ENCODE data around the gene COL24A1. TPM values are rescaled to one million over a fixed set of nuclear protein-coding genes. Genes with fewer than 3 reads are reported as not detected.
A peak's percentile ranks its signal among the peaks of the same experiment; 100 is the strongest.

The COL24A1 gene
- total RNA-seq, 1 experiment from 2014 or later = 1.1 TPM

- H3K9me3 Mint-ChIP-seq = peaks cover 10% of the 10 kb centered on the region
- no peaks in the 10 kb centered on the region for H3K4me1 Mint-ChIP-seq
- DNase-seq (ENCODE audit: low spot score) = no peak
- H3K36me3 Mint-ChIP-seq = peaks cover 25% of the 10 kb centered on the region
- ChIA-PET POLR2A (interaction anchor here (0.6 to 1.0 kb wide), 4 partner anchors 107 to 1187 kb away, joined by 3 to 6 read pairs (median 4); partner anchors contain the start of gene BCL10), CTCF (interaction anchor here (0.7 to 1.4 kb wide), 18 partner anchors 10 to 447 kb away, joined by 3 to 11 read pairs (median 4); partner anchors contain the start of genes BCL10 and CCN1)
- ATAC-seq = peak; percentile 6; the same call in 1 of the 2 replicates
- H3K27ac Mint-ChIP-seq = no peak overlapping the region
- H3K27me3 Mint-ChIP-seq (ENCODE audit: low read depth) = no peaks in the 10 kb centered on the region; the same call in 1 of the 2 replicates
- TF ChIP-seq ZNF671 (CRISPR knock-in tag; IDR thresholded peaks at IDR 0.05) (no peak), FOXP4 (CRISPR knock-in tag; IDR thresholded peaks at IDR 0.05) (no peak)
- no peak overlapping the region for H3K4me3 Mint-ChIP-seq
Observed at GRCh38 chr1:85708829-85709227, 447.7 kb downstream of the COL24A1 start.

GRCh38 chr1:85707990-85708828, 448.4 kb downstream of the COL24A1 start, which contains the start of gene ZNHIT6:
ZNHIT6 (minus strand) TSS chr1:85708433; CDS start chr1:85708284, 149 bp downstream.
- peak; percentile 88 for ATAC-seq
- TF ChIP-seq FOXP1 (CRISPR knock-in tag; IDR thresholded peaks at IDR 0.05; ENCODE audit: borderline replicate concordance) (peak; percentile 72; the same call in 1 of the 2 replicates), GTF2I (CRISPR knock-in tag; conservative IDR thresholded peaks at IDR 0.05) (no peak), AFF4 (CRISPR knock-in tag; IDR thresholded peaks at IDR 0.05; ENCODE audit: borderline replicate concordance) (no peak), FOXK1 (CRISPR knock-in tag; IDR thresholded peaks at IDR 0.05) (peak; percentile 68), ZSCAN18 (CRISPR knock-in tag; IDR thresholded peaks at IDR 0.05) (no peak), NR1H2 (CRISPR knock-in tag; IDR thresholded peaks at IDR 0.05) (no peak), ETV6 (CRISPR knock-in tag; IDR thresholded peaks at IDR 0.05) (peak; percentile 37; the same call in 1 of the 2 replicates), SMAD3 (CRISPR knock-in tag; IDR thresholded peaks at IDR 0.05; ENCODE audit: borderline replicate concordance) (peak; percentile 71; the same call in 1 of the 2 replicates), PRDM15 (CRISPR knock-in tag; IDR thresholded peaks at IDR 0.05) (0 out of 2 replicates have a peak, but pooled peaks have one; percentile 8), MAX (CRISPR knock-in tag; IDR thresholded peaks at IDR 0.05) (peak; percentile 91), PREB (CRISPR knock-in tag; IDR thresholded peaks at IDR 0.05; ENCODE audit: borderline replicate concordance) (no peak), IRF2 (CRISPR knock-in tag; IDR thresholded peaks at IDR 0.05; ENCODE audit: borderline replicate concordance, low read depth) (no peak), TCF7 (CRISPR knock-in tag; IDR thresholded peaks at IDR 0.05; ENCODE audit: low read depth) (no peak), ZNF423 (CRISPR knock-in tag; IDR thresholded peaks at IDR 0.05) (peak; percentile 4; the same call in 1 of the 2 replicates), TEAD1 (CRISPR knock-in tag; IDR thresholded peaks at IDR 0.05) (peak; percentile 76; the same call in 1 of the 2 replicates), ZNF232 (CRISPR knock-in tag; IDR thresholded peaks at IDR 0.05) (0 out of 2 replicates have a peak, but pooled peaks have one; percentile 69), RELA (CRISPR knock-in tag; IDR thresholded peaks at IDR 0.05; ENCODE audit: borderline replicate concordance) (no peak)

More at GRCh38 chr1:85707990-85708828, 448.4 kb downstream of the COL24A1 start, which contains the start of gene ZNHIT6:
- ChIA-PET POLR2A (interaction anchor here (0.6 to 1.0 kb wide), 4 partner anchors 107 to 1188 kb away, joined by 3 to 6 read pairs (median 4); partner anchors contain the start of gene BCL10), CTCF (interaction anchor here (0.6 to 1.4 kb wide), 25 partner anchors 9 to 449 kb away, joined by 3 to 11 read pairs (median 4); partner anchors contain the start of genes BCL10, C1orf52 and CCN1)
- H3K36me3 Mint-ChIP-seq = peaks cover 24% of the 10 kb centered on the region
- no peak within 1 kb of the TSS for H3K4me3 Mint-ChIP-seq
- DNase-seq (ENCODE audit: low spot score) = peak; percentile 89
- peaks cover 4% of the 10 kb centered on the region; the same call in 1 of the 2 replicates for H3K9me3 Mint-ChIP-seq
- no peak within 1 kb of the TSS for H3K27ac Mint-ChIP-seq
- H3K4me1 Mint-ChIP-seq = no peaks in the 10 kb centered on the region
- H3K27me3 Mint-ChIP-seq (ENCODE audit: low read depth) = no peaks in the 10 kb centered on the region; the same call in 1 of the 2 replicates
